LNCaP clone FGC (cell line): ENCODE results near the gene PLEKHM3.

Experiments
- DNase-seq: peaks from one replicate; pipeline ENCODE4 v3.0.0-alpha.2; 2011; ENCODE audit warnings: low read depth
- H3K4me3 ChIP-seq: 2 replicates; pipeline ENCODE4 v1.5.1; 2011; ENCODE audit warnings: mild to moderate bottlenecking, low read depth, low read length, control low read depth
- TF ChIP-seq, protein P1 (sequence below): IDR thresholded peaks from 2 replicates; pipeline ENCODE4 v1.5.1; 2012; ENCODE audit warnings: mild to moderate bottlenecking; ENCODE audit not compliant: control insufficient read depth, insufficient read depth; ENCODE audit errors: extremely low read depth

PLEKHM3 gene

DNA sequence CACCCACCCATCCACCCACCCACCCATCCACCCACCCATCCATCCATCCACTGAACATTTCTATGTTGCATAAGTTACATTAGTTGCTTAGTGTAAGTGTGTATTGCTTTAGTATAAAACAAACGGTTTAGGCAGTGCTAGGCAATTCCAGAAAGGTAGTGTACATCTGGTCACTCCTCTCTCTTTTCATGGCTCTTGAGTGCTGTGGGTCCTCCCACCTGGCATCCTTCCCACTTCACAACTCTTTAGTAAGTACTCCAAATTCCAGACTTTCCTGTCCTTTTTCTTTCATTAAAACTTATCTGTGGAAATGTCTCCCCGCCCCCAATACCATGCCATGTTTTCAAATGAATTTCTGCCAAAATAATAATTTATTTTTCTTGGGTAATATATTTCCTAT is 122.5 kb downstream of the PLEKHM3 start:
- TF ChIP-seq, protein P1, sequence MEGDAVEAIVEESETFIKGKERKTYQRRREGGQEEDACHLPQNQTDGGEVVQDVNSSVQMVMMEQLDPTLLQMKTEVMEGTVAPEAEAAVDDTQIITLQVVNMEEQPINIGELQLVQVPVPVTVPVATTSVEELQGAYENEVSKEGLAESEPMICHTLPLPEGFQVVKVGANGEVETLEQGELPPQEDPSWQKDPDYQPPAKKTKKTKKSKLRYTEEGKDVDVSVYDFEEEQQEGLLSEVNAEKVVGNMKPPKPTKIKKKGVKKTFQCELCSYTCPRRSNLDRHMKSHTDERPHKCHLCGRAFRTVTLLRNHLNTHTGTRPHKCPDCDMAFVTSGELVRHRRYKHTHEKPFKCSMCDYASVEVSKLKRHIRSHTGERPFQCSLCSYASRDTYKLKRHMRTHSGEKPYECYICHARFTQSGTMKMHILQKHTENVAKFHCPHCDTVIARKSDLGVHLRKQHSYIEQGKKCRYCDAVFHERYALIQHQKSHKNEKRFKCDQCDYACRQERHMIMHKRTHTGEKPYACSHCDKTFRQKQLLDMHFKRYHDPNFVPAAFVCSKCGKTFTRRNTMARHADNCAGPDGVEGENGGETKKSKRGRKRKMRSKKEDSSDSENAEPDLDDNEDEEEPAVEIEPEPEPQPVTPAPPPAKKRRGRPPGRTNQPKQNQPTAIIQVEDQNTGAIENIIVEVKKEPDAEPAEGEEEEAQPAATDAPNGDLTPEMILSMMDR = no peak
- H3K4me3 ChIP-seq = no peak overlapping the region
- no peak for DNase-seq

DNA sequence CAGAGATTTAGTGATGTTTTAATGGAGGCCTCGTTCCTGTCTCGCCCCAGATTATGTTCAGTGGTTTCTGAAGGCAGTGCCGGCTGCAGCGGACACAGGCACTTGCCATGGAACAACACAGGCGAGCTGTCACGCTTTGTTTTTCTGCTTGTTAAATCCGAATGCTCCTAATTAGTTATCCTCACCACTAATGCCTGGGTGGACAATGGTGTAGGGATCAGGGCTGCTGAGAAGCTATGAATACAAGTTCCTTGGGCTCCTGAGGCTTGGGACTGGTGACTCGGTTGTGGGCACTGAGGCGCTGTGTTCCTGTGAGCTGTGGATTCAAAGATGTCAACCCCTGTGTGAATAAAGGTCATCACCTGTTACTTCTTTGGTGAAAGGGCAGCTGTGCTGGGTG is 123.5 kb downstream of the PLEKHM3 start:
- DNase-seq = no peak
- no peak overlapping the region for H3K4me3 ChIP-seq
- TF ChIP-seq, protein P1 = no peak

DNA sequence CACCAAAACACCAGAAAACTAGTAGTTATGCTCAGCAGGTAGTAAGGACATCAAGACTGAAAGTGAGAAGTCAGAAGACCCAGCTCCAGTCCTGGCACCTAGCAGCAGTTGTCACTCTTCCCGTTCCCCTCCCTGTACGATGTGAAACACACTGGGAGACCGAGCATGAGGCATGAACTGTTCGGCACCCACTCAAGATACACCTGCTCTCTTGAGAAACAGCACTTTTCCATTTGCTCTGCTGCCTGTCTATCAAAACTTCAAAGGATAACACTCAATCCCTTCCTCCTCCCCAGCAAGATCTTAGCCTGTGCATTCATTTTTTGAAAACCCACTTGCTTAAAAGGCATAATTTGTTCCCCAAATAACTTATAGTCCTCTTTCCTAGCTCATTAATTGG is 123.9 kb downstream of the PLEKHM3 start:
- TF ChIP-seq, protein P1 = no peak
- H3K4me3 ChIP-seq = no peak overlapping the region
- no peak for DNase-seq

DNA sequence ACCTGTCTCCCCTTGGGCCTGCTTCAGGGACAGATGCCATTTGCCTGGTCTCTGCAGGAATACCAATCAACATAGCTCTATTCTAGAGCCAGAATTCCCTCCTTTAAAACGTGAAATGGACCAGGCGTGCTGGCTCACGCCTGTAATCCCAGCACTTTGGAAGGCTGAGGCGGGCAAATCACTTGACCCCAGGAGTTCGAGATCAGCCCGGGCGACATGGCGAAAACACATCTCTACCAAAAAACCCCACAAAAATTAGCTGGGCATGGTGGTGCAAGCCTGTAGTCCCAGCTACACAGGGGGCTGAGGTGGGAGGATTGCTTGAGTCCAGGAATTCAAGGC is 127.0 kb downstream of the PLEKHM3 start:
- no peak for DNase-seq
- no peak overlapping the region for H3K4me3 ChIP-seq
- TF ChIP-seq, protein P1 = no peak

DNA sequence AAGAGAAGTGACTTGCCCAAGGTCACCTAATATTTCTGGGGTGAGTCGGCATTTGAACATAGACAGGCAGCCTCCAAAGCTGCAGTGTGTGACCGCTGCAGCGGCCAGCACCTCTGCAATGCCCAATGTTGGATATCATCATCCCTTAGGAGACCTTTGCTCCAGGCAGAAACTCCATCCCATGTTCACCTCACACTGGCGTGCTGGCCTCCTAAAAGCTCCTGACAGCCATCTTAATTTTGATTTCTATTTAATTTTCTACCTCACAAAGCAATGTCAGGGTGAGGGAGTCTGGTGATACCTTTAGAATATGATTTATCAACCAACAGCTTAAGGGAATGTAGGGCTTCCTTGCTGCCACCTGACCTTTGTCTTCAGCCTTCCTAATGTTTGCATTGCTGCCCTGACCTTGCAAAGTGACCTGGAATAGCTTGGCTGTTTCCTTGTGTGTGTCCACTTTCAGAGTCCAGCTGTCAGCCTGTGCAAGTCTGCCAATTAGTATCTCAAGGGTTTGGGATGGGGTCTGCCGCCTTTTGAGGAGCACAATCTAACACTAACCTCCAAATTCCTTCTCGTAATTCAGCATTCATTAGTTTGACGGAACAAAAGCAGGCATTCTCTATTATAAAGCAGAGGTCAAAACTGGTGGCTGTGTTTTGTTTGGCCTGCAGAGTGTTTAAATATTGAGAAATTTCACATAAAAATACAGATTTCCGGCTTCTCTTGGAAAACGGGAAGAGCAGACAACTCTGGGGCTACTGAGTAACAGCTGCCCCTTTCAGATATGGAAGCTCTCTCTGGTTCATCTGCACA is 127.6 kb downstream of the PLEKHM3 start:
- no peak overlapping the region for H3K4me3 ChIP-seq
- TF ChIP-seq, protein P1 = no peak
- DNase-seq = no peak

DNA sequence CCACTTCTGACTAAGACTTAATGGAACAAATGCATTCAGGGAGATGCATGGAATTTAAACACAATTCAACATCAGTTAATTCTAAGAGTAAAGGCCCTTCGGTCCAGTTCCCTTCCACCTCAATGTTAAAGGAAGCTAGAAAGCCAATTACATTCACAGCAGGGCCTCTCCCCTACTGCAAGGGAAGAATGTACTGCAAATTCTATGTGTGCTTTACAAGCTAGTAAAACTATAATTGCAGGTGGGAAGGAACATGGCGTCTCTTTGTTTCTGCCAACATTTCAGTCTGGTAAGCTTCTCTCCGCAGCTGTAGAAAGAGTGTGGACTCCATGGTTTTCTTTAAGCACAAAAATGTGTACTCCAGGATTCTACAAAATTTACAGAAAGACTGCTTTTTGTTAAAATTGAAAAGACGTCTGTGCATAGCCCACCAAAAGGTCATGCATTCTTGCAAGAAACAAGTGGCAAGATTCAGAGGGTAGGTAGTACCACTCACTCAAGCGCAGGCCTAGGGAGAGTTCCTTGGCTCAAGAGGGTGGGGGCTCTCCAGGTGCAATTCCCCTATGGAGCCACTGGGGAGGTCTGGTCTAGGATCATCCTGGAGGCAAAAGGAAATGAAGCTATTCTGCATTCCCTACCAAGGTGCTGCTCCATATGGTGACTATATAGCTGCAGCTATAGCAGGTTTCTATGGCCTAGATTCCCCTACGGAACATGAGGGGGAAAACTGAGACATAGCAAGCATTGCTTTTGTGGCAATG is 128.6 kb downstream of the PLEKHM3 start:
- TF ChIP-seq, protein P1 = no peak

More for the DNA sequence above, 128.6 kb downstream of the PLEKHM3 start:
- DNase-seq = peak; percentile 79
- H3K4me3 ChIP-seq = no peak overlapping the region
